ENCODE results near the gene SLC8A1. TPM values are rescaled to one million over a fixed set of nuclear protein-coding genes. Genes with fewer than 3 reads are reported as not detected.

SLC8A1 gene
- total and polyA plus RNA-seq, 2 experiments from 2014 or later: 103 to 682 TPM

GRCh38 chr2:40072442-40073232 is 379.3 kb downstream of the SLC8A1 start:
- no peaks in the 10 kb centered on the region for H3K27me3 ChIP-seq
- no peak for TF ChIP-seq CTCF (IDR thresholded peaks at IDR 0.05; ENCODE audit: low read depth, low read length)
- no peaks in the 10 kb centered on the region for H3K9me3 ChIP-seq (ENCODE audit: low read depth)
- H3K4me3 ChIP-seq: no peak overlapping the region
- DNase-seq (ENCODE audit: low read depth in 1 of 2, low spot score in 1 of 2): no peak
- no peaks in the 10 kb centered on the region for H3K4me1 ChIP-seq (ENCODE audit: low read depth)
- H3K36me3 ChIP-seq: no peaks in the 10 kb centered on the region
- no peak overlapping the region for H3K27ac ChIP-seq

- Histone ChIP-seq H3K27ac (no peak overlapping the region), H3K4me1 (ENCODE audit: low read depth) (no peaks in the 10 kb centered on the region), H3K27me3 (no peaks in the 10 kb centered on the region), H3K4me3 (no peak overlapping the region), H3K36me3 (no peaks in the 10 kb centered on the region), H3K9me3 (ENCODE audit: low read depth) (no peaks in the 10 kb centered on the region)
- DNase-seq (ENCODE audit: low read depth in 1 of 2, low spot score in 1 of 2): no peak
- no peak for TF ChIP-seq CTCF (IDR thresholded peaks at IDR 0.05; ENCODE audit: low read depth, low read length)
Observed at GRCh38 chr2:40062381-40062780, 389.5 kb downstream of the SLC8A1 start.

- Histone ChIP-seq H3K36me3 (no peaks in the 10 kb centered on the region), H3K27me3 (no peaks in the 10 kb centered on the region), H3K9me3 (ENCODE audit: low read depth) (no peaks in the 10 kb centered on the region), H3K4me1 (ENCODE audit: low read depth) (no peaks in the 10 kb centered on the region), H3K27ac (no peak overlapping the region), H3K4me3 (no peak overlapping the region)
- no peak for DNase-seq (ENCODE audit: low read depth in 1 of 2, low spot score in 1 of 2)
- TF ChIP-seq CTCF (IDR thresholded peaks at IDR 0.05; ENCODE audit: low read depth, low read length): no peak
Observed at GRCh38 chr2:40049781-40050180, 402.1 kb downstream of the SLC8A1 start.

- no peaks in the 10 kb centered on the region for H3K36me3 ChIP-seq
- H3K27ac ChIP-seq: no peak overlapping the region
- H3K4me1 ChIP-seq (ENCODE audit: low read depth): no peaks in the 10 kb centered on the region
- DNase-seq (ENCODE audit: low read depth in 1 of 2, low spot score in 1 of 2): no peak
- no peak for TF ChIP-seq CTCF (IDR thresholded peaks at IDR 0.05; ENCODE audit: low read depth, low read length)
- H3K27me3 ChIP-seq: no peaks in the 10 kb centered on the region
- no peaks in the 10 kb centered on the region for H3K9me3 ChIP-seq (ENCODE audit: low read depth)
- H3K4me3 ChIP-seq: no peak overlapping the region
Observed at GRCh38 chr2:40048506-40048905, 403.4 kb downstream of the SLC8A1 start.

GRCh38 chr2:40047406-40047805 is 404.5 kb downstream of the SLC8A1 start:
- no peaks in the 10 kb centered on the region for H3K4me1 ChIP-seq (ENCODE audit: low read depth)
- no peaks in the 10 kb centered on the region for H3K36me3 ChIP-seq
- no peak overlapping the region for H3K27ac ChIP-seq
- no peak overlapping the region for H3K4me3 ChIP-seq
- no peaks in the 10 kb centered on the region for H3K27me3 ChIP-seq
- H3K9me3 ChIP-seq (ENCODE audit: low read depth): no peaks in the 10 kb centered on the region
- no peak for DNase-seq (ENCODE audit: low read depth in 1 of 2, low spot score in 1 of 2)
- TF ChIP-seq CTCF (IDR thresholded peaks at IDR 0.05; ENCODE audit: low read depth, low read length): no peak
